Measurements from ENCODE around the gene PDGFC. TPM values are rescaled to one million over a fixed set of nuclear protein-coding genes. Genes with fewer than 3 reads are reported as not detected.

The PDGFC gene
- total and polyA plus RNA-seq, 8 donors, result 4.9 to 39.8 (median 10.8) TPM

- intact Hi-C loops (cut with DNase I; ENCODE audit: low total_unique reads), result no loop called here
- Histone ChIP-seq H3K36me3 (no peaks in the 10 kb centered on the region), H3K4me3 (no peak overlapping the region), H3K27me3 (no peaks in the 10 kb centered on the region), H3K9me3 (no peaks in the 10 kb centered on the region), H3K27ac (no peak overlapping the region), H3K4me1 (peaks cover 0 to 12% (median 0%) of the 10 kb centered on the region in 4 donors)
- DNase-seq, result no peak
- 90 to 93% (median 91%) methylated on average over 3 of the region's 3 CpGs for WGBS, 5 donors
- TF ChIP-seq EP300 (IDR thresholded peaks at IDR 0.05) (no peak), POLR2A (IDR thresholded peaks at IDR 0.05) (no peak), POLR2AphosphoS5 (IDR thresholded peaks at IDR 0.05) (no peak)
- TF ChIP-seq, protein P1, sequence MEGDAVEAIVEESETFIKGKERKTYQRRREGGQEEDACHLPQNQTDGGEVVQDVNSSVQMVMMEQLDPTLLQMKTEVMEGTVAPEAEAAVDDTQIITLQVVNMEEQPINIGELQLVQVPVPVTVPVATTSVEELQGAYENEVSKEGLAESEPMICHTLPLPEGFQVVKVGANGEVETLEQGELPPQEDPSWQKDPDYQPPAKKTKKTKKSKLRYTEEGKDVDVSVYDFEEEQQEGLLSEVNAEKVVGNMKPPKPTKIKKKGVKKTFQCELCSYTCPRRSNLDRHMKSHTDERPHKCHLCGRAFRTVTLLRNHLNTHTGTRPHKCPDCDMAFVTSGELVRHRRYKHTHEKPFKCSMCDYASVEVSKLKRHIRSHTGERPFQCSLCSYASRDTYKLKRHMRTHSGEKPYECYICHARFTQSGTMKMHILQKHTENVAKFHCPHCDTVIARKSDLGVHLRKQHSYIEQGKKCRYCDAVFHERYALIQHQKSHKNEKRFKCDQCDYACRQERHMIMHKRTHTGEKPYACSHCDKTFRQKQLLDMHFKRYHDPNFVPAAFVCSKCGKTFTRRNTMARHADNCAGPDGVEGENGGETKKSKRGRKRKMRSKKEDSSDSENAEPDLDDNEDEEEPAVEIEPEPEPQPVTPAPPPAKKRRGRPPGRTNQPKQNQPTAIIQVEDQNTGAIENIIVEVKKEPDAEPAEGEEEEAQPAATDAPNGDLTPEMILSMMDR (IDR thresholded peaks at IDR 0.05), result no peak
Measured at GRCh38 chr4:157005831-157006230, 34.2 kb upstream of the PDGFC start.

DNA sequence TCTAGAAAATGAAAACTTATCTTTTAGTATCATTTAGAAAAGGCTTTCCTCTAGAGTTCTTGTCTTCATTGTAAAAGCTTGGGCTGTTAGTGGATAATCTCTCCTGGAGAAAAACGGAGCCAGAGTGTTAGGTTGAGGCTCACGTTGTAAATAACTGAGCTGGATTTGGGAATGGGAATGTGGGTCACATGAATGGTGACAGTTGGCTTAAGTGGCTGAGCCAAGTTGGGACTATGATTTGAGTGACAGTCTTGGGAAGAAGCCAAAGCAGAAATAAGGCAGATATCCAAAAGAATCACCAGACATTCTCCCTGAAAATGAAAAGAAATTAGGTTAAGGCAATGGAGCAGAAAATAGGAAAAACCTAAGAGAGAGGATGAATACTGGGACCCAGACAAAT is 33.6 kb upstream of the PDGFC start:
- WGBS, 5 donors, result 42 to 55% (median 46%) methylated on average over 2 of the region's 2 CpGs
- intact Hi-C loops (cut with DNase I; ENCODE audit: low total_unique reads), result no loop called here
- H3K36me3 ChIP-seq, result no peaks in the 10 kb centered on the region

DNA sequence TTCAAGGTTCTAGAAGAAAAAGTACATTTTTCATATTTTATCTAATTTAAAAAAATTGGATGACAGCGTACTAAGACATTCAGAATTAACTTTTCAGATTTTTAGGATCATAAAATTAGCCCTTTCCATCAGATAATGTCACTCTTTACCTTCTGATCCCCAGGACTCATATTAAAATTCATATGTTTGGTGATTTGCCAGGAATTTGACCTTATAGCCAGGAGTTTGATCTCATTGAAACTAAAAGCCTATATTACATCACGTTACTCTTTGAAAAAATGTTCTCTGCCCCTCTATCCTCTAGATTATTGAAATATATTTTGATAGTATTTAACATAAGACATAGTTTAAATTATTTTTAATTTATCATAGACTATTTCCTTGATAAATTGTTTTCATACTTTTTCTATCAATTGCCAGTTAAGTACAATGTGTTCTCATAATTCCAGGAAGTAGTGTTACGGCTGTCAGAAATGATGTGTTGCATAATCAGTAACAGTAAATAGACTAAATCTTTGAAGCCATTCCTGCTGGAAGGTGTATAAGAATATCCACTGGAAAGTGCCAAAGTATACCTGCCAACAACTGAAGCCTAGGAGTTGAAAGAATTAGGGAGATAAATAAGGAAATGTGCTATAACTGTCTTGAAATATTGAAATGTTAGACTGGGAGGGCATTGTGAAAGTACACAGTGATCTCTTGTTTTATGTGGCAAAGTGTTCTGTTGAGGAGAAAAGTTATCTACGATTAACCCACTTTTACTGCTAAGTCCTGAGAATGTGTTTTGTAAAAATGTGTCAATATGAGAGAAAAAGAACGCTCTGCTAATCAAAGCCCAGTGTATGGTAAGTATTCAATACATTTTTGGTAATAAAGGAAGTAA is 32.9 kb upstream of the PDGFC start:
- Histone ChIP-seq H3K4me1 (peaks cover 0 to 14% (median 2%) of the 10 kb centered on the region in 4 donors), H3K27ac (peak overlapping the region in 4 of 5 donors; percentile 59 to 82 (median 60)), H3K9me3 (no peaks in the 10 kb centered on the region), H3K27me3 (no peaks in the 10 kb centered on the region), H3K4me3 (no peak overlapping the region), H3K36me3 (no peaks in the 10 kb centered on the region)
- WGBS, 5 donors, result 23 to 41% (median 31%) methylated on average over 5 of the region's 5 CpGs
- DNase-seq, result peak in 1 of 2 donors; percentile 55
- intact Hi-C loops (cut with DNase I; ENCODE audit: low total_unique reads), result no loop called here
- TF ChIP-seq POLR2A (IDR thresholded peaks at IDR 0.05), result no peak
- TF ChIP-seq POLR2AphosphoS5 (IDR thresholded peaks at IDR 0.05), result peak in 2 of 3 donors; percentile 43 to 71

More for the DNA sequence above, 33.6 kb upstream of the PDGFC start:
- H3K4me1 ChIP-seq, result peaks cover 0 to 12% (median 0%) of the 10 kb centered on the region in 4 donors
- H3K27me3 ChIP-seq, result no peaks in the 10 kb centered on the region
- no peak for DNase-seq
- H3K4me3 ChIP-seq, result no peak overlapping the region
- no peak for TF ChIP-seq POLR2A (IDR thresholded peaks at IDR 0.05)
- TF ChIP-seq, protein P1 (IDR thresholded peaks at IDR 0.05), result no peak
- no peaks in the 10 kb centered on the region for H3K9me3 ChIP-seq
- H3K27ac ChIP-seq, result peak overlapping the region in 3 of 5 donors; percentile 22 to 82 (median 60)

DNA sequence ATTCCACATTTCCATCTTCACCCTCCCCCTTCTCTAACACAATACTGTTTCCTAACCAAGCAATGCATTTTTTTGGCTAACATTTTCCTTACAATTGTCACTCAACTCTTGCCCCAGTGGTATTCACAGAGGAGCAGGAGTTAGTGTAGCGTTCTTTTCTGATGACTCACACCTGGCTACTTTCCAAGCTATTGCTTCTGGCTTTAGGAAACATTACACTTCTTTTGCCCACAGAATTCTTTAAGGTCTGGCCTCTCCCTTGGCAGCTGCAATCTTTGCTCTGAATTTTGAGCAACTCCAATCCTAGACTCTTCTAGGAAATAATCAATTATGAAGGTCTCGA is 27.5 kb upstream of the PDGFC start:
- Histone ChIP-seq H3K27me3 (no peaks in the 10 kb centered on the region), H3K9me3 (peaks cover 0 to 17% (median 11%) of the 10 kb centered on the region in 4 donors), H3K36me3 (no peaks in the 10 kb centered on the region), H3K4me1 (peaks cover 0 to 15% (median 12%) of the 10 kb centered on the region in 4 donors), H3K27ac (peak overlapping the region in 4 of 5 donors; percentile 17 to 71 (median 44)), H3K4me3 (no peak overlapping the region)
- intact Hi-C loops (cut with DNase I; ENCODE audit: low total_unique reads), result no loop called here
- WGBS, 5 donors, result 3 to 13% (median 10%) methylated on average over 2 of the region's 2 CpGs
- peak; percentile 43 to 93 for DNase-seq
- TF ChIP-seq, protein P1 (IDR thresholded peaks at IDR 0.05), result no peak
- TF ChIP-seq EP300 (IDR thresholded peaks at IDR 0.05) (no peak), POLR2AphosphoS5 (IDR thresholded peaks at IDR 0.05) (peak in 1 of 3 donors; percentile 56)

All from stomach (tissue), 9 donors.